Body of pancreas (tissue), 4 donors: ENCODE data around the gene CCDC201. TPM values are rescaled to one million over a fixed set of nuclear protein-coding genes. Genes with fewer than 3 reads are reported as not detected.

ENCODE experiments used
- ATAC-seq: fragments of 150-250 bp; one replicate; pipeline ENCODE4 v1.9.1; 2016
- DNase-seq, 4 donors: peaks; one replicate each; pipeline ENCODE4 v3.0.0-alpha.2; 2019
- H3K27ac ChIP-seq, 4 donors: fragments of 200-600 bp; sonication (generic); 1 replicate in 3 of 4; 2 replicates in 1 of 4; pipeline versions ENCODE4 v1.5.1 to v1.6.1; 2016 to 2019; ENCODE audit warnings: mild to moderate bottlenecking in 1 of 4, mixed read lengths in 1 of 4, moderate library complexity in 1 of 4
- H3K27me3 ChIP-seq, 2 donors: fragments of 200-600 bp; sonication (generic); one replicate each; pipeline ENCODE4 v1.6.0; 2016; ENCODE audit warnings: mild to moderate bottlenecking in 1 of 2
- H3K36me3 ChIP-seq, 2 donors: fragments of 200-600 bp; sonication (generic); replicated peaks in 1 of 2; 2 replicates each; pipeline ENCODE4 v1.5.1; 2016; ENCODE audit warnings: low read depth in 2 of 2; ENCODE audit not compliant: insufficient read depth in 1 of 2
- H3K4me1 ChIP-seq: fragments of 200-600 bp; sonication (generic); one replicate; pipeline ENCODE4 v1.6.0; 2016
- H3K4me3 ChIP-seq, 2 donors: fragments of 200-600 bp; sonication (generic); 1 replicate in 1 of 2; 2 replicates in 1 of 2; pipeline ENCODE4 v1.5.1; 2016 to 2019
- H3K9me3 ChIP-seq, 3 donors: fragments of 200-600 bp; sonication (generic); 1 replicate in 2 of 3; 2 replicates in 1 of 3; pipeline ENCODE4 v1.5.1; 2016
- CTCF ChIP-seq, 7 experiments: fragments of 450-650 bp in 4 of 7; fragments of 200-600 bp in 3 of 7; sonication (generic) in 3 of 7; IDR thresholded peaks; one replicate each; pipeline ENCODE4 v1.5.1; 2016 to 2019; ENCODE audit warnings: antibody characterized with exemption in 7 of 7
- POLR2A ChIP-seq, 3 donors: fragments of 450-650 bp; IDR thresholded peaks; one replicate each; pipeline ENCODE4 v1.6.1; 2016; ENCODE audit warnings: antibody characterized with exemption in 3 of 3, mild to moderate bottlenecking in 2 of 3
- WGBS, 2 donors: methylation state at CpG; one replicate each; pipeline ENCODE4 v1.1.5; 2017; 5-methylcytosine and 5-hydroxymethylcytosine counted together
- intact Hi-C: fragments of 100-400 bp; cut with DNase I; formaldehyde crosslinking; loops from one replicate; pipeline ENCODE4 v1.15.1; 2023
- total RNA-seq, 2 donors: library from RNA; depleted of rRNA; stranded (reverse); fragments of >200 nt; gene quantifications; one replicate each; pipeline ENCODE4 v1.1.0, GENCODE V29; 2016

CCDC201 gene
- total RNA-seq, 2 donors from 2014 or later = not detected

DNA sequence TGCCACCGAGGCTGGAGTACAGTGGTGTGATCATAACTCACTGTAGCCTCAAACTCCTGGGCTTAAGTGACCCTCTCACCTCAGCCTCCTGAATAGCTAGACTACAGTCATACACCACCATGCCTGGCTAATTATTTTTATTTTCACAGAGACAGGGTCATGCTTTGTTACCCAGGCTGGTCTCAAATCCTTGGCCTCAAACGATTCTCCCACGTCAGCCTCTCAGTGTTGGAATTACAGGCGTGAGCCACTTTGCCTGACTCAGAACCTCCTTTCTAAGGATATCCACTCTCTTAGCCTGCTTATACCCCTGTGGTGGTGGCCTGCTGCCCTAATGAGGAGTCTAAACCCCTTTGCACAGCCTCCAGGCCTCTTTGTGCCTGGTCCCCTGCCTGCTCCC is 11.3 kb upstream of the CCDC201 start:
- no peaks in the 10 kb centered on the region for H3K36me3 ChIP-seq
- peaks cover 12% of the 10 kb centered on the region for H3K4me1 ChIP-seq
- TF ChIP-seq CTCF (IDR thresholded peaks at IDR 0.05) = no peak
- TF ChIP-seq POLR2A (IDR thresholded peaks at IDR 0.05) = no peak
- intact Hi-C loops = no loop called here
- 58 to 70% methylated on average over 4 of the region's 4 CpGs for WGBS, 2 donors
- ATAC-seq (no peak), DNase-seq (no peak)
- peaks cover 0 to 5% of the 10 kb centered on the region in 2 donors for H3K27me3 ChIP-seq
- H3K4me3 ChIP-seq = no peak overlapping the region
- no peaks in the 10 kb centered on the region for H3K9me3 ChIP-seq
- no peak overlapping the region for H3K27ac ChIP-seq

GRCh38 chr7:45882465-45882810 is 9.6 kb upstream of the CCDC201 start:
- Histone ChIP-seq H3K9me3 (peaks cover 0 to 7% (median 0%) of the 10 kb centered on the region in 3 donors), H3K4me3 (no peak overlapping the region), H3K36me3 (no peaks in the 10 kb centered on the region), H3K27me3 (peaks cover 0 to 5% of the 10 kb centered on the region in 2 donors), H3K4me1 (no peaks in the 10 kb centered on the region), H3K27ac (no peak overlapping the region)
- 49 to 59% methylated on average over 5 of the region's 5 CpGs for WGBS, 2 donors
- ATAC-seq = no peak
- DNase-seq = no peak
- intact Hi-C loops = no loop called here
- no peak for TF ChIP-seq CTCF (IDR thresholded peaks at IDR 0.05)
- no peak for TF ChIP-seq POLR2A (IDR thresholded peaks at IDR 0.05)

DNA sequence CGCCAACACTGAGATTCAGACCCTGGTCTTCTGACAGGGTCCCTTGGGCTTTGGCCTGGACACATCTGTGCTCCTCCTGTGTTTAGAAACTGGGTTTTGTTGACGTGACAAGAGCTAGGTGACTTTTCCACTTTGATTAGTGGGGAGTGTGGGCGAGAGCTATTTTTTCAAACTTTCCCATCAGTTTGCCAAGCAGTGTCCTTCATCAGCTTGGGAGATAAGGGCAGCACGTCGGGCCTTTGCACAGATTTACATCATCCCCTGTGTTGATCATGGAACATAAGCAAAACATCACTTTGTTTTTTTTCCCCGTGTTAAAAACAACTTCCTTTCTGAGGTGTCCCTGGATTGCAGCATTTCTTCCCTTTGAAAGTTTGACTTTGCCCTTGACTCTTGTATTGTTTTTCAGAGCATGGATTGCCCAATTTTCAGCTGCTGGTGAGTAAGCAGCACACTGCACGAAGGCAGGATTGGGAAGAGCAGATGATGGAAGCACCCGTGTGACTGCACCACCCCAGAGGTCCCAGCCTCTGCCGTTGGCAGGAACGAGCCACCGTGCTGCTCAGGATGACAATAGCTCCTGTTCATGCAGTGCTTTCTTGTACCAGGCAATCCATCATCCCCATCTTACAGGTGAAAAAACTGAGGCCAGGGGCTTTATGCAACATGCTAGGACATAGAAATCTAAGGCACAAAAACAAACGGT is 9.0 kb upstream of the CCDC201 start:
- Histone ChIP-seq H3K4me3 (no peak overlapping the region), H3K4me1 (no peaks in the 10 kb centered on the region), H3K9me3 (peaks cover 0 to 7% (median 0%) of the 10 kb centered on the region in 3 donors), H3K27me3 (peaks cover 0 to 5% of the 10 kb centered on the region in 2 donors), H3K36me3 (no peaks in the 10 kb centered on the region), H3K27ac (no peak overlapping the region)
- ATAC-seq = no peak
- 44 to 46% methylated on average over 12 of the region's 12 CpGs for WGBS, 2 donors
- DNase-seq = no peak
- intact Hi-C loops = no loop called here
- no peak for TF ChIP-seq CTCF (IDR thresholded peaks at IDR 0.05)
- no peak for TF ChIP-seq POLR2A (IDR thresholded peaks at IDR 0.05)

- Histone ChIP-seq H3K4me3 (no peak overlapping the region), H3K4me1 (no peaks in the 10 kb centered on the region), H3K9me3 (peaks cover 0 to 7% (median 0%) of the 10 kb centered on the region in 3 donors), H3K27ac (no peak overlapping the region), H3K27me3 (peaks cover 0 to 5% of the 10 kb centered on the region in 2 donors), H3K36me3 (no peaks in the 10 kb centered on the region)
- no peak for ATAC-seq
- intact Hi-C loops = no loop called here
- DNase-seq = no peak
- WGBS, 2 donors = 78 to 83% methylated on average over 9 of the region's 9 CpGs
- TF ChIP-seq POLR2A (IDR thresholded peaks at IDR 0.05) (no peak), CTCF (IDR thresholded peaks at IDR 0.05) (no peak)
Measured at GRCh38 chr7:45881280-45881758, 8.4 kb upstream of the CCDC201 start.

DNA sequence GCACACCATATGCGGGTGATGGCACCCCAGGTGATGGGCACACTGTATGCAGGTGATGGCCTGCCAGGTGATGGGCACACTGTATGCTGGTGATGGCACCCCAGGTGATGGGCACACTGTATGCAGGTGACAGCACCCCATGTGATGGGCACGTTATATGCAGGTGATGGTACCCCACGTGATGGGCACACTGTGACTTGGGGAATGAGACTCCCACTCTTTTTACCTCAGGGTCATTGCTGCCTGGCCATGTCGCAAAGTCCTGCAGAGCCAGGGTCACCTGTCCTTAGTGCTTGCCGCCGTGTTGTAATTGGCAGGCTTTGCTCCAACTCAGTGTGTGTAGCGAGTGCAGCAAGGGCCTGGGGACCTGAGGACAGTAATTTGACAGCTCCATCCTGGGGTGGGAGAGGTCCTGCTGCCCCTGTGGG is 7.6 kb upstream of the CCDC201 start:
- TF ChIP-seq CTCF (IDR thresholded peaks at IDR 0.05) (no peak), POLR2A (IDR thresholded peaks at IDR 0.05) (no peak)
- ATAC-seq = no peak
- peaks cover 0 to 7% (median 0%) of the 10 kb centered on the region in 3 donors for H3K9me3 ChIP-seq
- H3K4me3 ChIP-seq = no peak overlapping the region
- H3K36me3 ChIP-seq = no peaks in the 10 kb centered on the region
- no peak overlapping the region for H3K27ac ChIP-seq
- intact Hi-C loops = no loop called here
- H3K4me1 ChIP-seq = no peaks in the 10 kb centered on the region
- no peak for DNase-seq
- peaks cover 0 to 5% of the 10 kb centered on the region in 2 donors for H3K27me3 ChIP-seq
- WGBS, 2 donors = 74 to 88% methylated on average over 6 to 7 of the region's 7 CpGs
